ENCODE data around the gene GPBAR1.

DNA sequence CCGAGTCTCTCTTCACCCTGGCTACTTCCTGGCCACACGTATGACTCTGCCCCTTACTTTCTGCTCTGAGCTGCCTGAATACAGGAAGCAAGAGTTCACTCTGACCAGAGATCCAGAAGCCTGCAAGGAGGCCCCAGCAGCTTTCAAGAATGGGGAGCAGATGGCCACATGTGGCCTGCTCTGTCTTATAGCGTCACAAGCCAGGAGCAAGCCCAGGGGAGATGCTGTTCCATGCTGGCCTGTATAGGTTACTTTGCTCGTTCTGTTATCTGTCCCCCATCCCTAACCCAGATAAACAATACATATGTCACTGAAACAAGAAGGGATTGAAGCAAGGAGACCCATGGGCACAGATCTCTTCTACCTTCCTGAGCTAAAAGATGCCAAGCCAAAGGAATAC, 13.8 kb downstream of the GPBAR1 start:
- TF ChIP-seq, protein P1, sequence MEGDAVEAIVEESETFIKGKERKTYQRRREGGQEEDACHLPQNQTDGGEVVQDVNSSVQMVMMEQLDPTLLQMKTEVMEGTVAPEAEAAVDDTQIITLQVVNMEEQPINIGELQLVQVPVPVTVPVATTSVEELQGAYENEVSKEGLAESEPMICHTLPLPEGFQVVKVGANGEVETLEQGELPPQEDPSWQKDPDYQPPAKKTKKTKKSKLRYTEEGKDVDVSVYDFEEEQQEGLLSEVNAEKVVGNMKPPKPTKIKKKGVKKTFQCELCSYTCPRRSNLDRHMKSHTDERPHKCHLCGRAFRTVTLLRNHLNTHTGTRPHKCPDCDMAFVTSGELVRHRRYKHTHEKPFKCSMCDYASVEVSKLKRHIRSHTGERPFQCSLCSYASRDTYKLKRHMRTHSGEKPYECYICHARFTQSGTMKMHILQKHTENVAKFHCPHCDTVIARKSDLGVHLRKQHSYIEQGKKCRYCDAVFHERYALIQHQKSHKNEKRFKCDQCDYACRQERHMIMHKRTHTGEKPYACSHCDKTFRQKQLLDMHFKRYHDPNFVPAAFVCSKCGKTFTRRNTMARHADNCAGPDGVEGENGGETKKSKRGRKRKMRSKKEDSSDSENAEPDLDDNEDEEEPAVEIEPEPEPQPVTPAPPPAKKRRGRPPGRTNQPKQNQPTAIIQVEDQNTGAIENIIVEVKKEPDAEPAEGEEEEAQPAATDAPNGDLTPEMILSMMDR (IDR thresholded peaks at IDR 0.05; ENCODE audit: low read depth, low read length, missing input control): no peak
- TF ChIP-seq YY1 (IDR thresholded peaks at IDR 0.05) (no peak), FOXA1 (IDR thresholded peaks at IDR 0.05) (no peak), TAF1 (conservative IDR thresholded peaks at IDR 0.05) (no peak), GABPA (IDR thresholded peaks at IDR 0.05 in 1 of 2, conservative IDR thresholded peaks at IDR 0.05 in 1 of 2) (no peak), SP1 (IDR thresholded peaks at IDR 0.05) (no peak)
- TF ChIP-seq, protein P2, sequence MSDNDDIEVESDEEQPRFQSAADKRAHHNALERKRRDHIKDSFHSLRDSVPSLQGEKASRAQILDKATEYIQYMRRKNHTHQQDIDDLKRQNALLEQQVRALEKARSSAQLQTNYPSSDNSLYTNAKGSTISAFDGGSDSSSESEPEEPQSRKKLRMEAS (IDR thresholded peaks at IDR 0.05): no peak

All from liver (tissue), 3 donors.